ENCODE measurements around the gene ADAMTS6. TPM values are rescaled to one million over a fixed set of nuclear protein-coding genes. Genes with fewer than 3 reads are reported as not detected.

Gene ADAMTS6
- polyA plus RNA-seq, 1 donor, result 2.3 TPM

DNA sequence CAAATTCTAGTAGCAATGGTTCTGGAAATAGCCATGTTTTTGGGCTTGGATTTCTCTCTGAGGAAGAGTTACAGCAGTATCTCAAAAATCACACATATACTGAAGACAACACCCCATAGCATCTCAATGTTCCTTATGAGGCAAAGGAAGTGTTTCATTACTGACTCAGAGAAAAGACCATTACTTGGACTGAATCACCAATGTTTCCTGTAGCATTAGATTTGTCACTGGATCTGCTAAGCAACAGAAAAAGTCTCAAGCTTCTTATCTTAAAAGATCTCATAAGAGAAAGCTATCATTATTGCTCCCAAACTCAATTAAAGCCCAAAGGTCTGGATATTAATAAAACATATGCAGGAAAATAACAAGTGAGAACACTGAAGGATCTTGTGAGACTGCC is 272.4 kb downstream of the ADAMTS6 start:
- DNase-seq, result no peak

DNA sequence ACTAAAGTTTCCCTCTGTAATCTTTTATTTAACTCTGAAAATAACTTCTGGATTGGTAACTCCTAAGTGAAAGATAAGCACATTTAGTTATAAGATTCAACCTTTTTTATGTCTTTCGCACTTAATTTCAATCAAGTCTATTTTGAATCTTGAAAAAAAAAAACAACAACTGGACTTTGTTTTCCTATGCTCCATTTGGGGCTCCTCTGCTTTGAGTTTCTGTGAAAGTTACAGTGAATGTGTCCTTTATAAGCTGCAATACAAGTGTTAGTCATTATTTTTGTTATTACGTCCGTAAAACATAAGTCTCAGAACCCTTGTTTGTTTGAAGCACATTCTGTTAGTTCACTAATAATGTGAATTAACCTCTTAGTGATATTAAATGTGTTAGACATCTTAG is 276.8 kb downstream of the ADAMTS6 start:
- no peaks in the 10 kb centered on the region for H3K9me3 ChIP-seq (ENCODE audit: control insufficient read depth, low read depth, low read length)
- no peaks in the 10 kb centered on the region for H3K36me3 ChIP-seq (ENCODE audit: control insufficient read depth, insufficient read depth, low read length)
- H3K4me1 ChIP-seq (ENCODE audit: control insufficient read depth, insufficient read depth, low read length), result no peaks in the 10 kb centered on the region
- DNase-seq, result no peak
- H3K27ac ChIP-seq (ENCODE audit: low read length), result no peak overlapping the region
- no peak overlapping the region for H3K4me3 ChIP-seq (ENCODE audit: low read length)
- H3K27me3 ChIP-seq (ENCODE audit: control insufficient read depth, insufficient read depth, low read length), result no peaks in the 10 kb centered on the region
- WGBS (ENCODE audit: insufficient coverage, low lambda C conversion rate), result 79% methylated on average over 3 of the region's 3 CpGs

More for the DNA sequence above, 272.4 kb downstream of the ADAMTS6 start:
- Histone ChIP-seq H3K36me3 (ENCODE audit: control insufficient read depth, insufficient read depth, low read length) (no peaks in the 10 kb centered on the region), H3K27me3 (ENCODE audit: control insufficient read depth, insufficient read depth, low read length) (no peaks in the 10 kb centered on the region), H3K4me1 (ENCODE audit: control insufficient read depth, insufficient read depth, low read length) (no peaks in the 10 kb centered on the region), H3K27ac (ENCODE audit: low read length) (no peak overlapping the region), H3K4me3 (ENCODE audit: low read length) (no peak overlapping the region), H3K9me3 (ENCODE audit: control insufficient read depth, low read depth, low read length) (no peaks in the 10 kb centered on the region)

DNA sequence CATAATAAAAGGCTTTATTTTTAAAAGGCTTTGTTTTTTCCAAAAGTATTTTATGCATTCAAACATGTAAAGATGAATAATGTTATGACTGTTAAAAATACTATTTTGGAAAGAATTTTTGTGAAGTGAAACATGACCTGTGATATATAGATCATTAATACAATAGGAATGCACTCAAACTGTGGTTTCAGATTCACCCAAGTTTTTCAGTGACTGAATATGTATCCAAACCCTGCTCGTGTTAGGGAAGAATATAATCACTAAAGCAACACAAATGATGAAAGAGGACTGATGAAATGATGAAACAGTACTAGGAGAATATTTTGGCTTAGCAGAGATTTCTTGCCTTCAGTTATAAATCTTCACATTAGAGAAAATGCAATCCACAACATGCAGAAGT is 278.0 kb downstream of the ADAMTS6 start:
- no peak for DNase-seq
- no peaks in the 10 kb centered on the region for H3K4me1 ChIP-seq (ENCODE audit: control insufficient read depth, insufficient read depth, low read length)
- H3K36me3 ChIP-seq (ENCODE audit: control insufficient read depth, insufficient read depth, low read length), result no peaks in the 10 kb centered on the region
- H3K4me3 ChIP-seq (ENCODE audit: low read length), result no peak overlapping the region
- no peaks in the 10 kb centered on the region for H3K27me3 ChIP-seq (ENCODE audit: control insufficient read depth, insufficient read depth, low read length)
- 50% methylated on average over 1 of the region's 1 CpG for WGBS (ENCODE audit: insufficient coverage, low lambda C conversion rate)
- no peak overlapping the region for H3K27ac ChIP-seq (ENCODE audit: low read length)
- no peaks in the 10 kb centered on the region for H3K9me3 ChIP-seq (ENCODE audit: control insufficient read depth, low read depth, low read length)

DNA sequence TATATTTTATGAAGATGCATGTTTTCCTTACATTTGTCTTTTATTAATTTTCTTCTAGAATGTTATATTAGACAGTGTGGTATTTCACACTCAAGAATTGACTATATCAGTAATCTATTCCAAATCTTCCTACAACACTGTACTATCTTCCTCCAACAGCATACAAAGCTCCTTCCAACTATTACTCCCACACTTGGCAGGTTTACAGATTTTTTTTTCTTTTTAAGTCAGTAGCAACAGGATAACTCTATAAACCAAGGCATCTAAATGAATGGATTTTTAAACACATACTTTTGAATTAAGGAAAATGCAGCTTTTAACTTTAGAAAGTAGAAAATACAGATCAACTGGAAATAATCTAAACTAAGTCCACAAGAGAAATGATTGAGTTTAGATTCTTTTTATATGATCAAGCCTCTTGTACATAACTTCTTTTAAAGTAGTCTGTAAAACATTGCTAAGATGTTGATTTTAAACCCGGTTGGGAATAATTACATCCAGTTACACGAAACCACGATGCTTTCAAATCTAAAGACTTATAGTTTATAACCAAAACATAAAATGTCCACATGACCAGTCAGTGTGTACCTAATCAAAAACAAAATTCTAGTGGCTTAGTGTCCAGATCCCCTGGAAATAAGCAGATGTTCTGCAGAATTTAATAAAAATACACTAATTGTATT is 281.6 kb downstream of the ADAMTS6 start:
- Histone ChIP-seq H3K9me3 (ENCODE audit: control insufficient read depth, low read depth, low read length) (no peaks in the 10 kb centered on the region), H3K27me3 (ENCODE audit: control insufficient read depth, insufficient read depth, low read length) (no peaks in the 10 kb centered on the region), H3K4me1 (ENCODE audit: control insufficient read depth, insufficient read depth, low read length) (no peaks in the 10 kb centered on the region), H3K36me3 (ENCODE audit: control insufficient read depth, insufficient read depth, low read length) (no peaks in the 10 kb centered on the region), H3K27ac (ENCODE audit: low read length) (no peak overlapping the region), H3K4me3 (ENCODE audit: low read length) (no peak overlapping the region)
- WGBS (ENCODE audit: insufficient coverage, low lambda C conversion rate), result no CpG with 5 or more reads among the region's 3 CpGs
- DNase-seq, result no peak

- H3K36me3 ChIP-seq (ENCODE audit: control insufficient read depth, insufficient read depth, low read length), result no peaks in the 10 kb centered on the region
- WGBS (ENCODE audit: insufficient coverage, low lambda C conversion rate), result no CpG with 5 or more reads among the region's 3 CpGs
- no peaks in the 10 kb centered on the region for H3K9me3 ChIP-seq (ENCODE audit: control insufficient read depth, low read depth, low read length)
Observed at GRCh38 chr5:65198456-65199120, 283.1 kb downstream of the ADAMTS6 start.

GRCh38 chr5:65197531-65198455 is 283.9 kb downstream of the ADAMTS6 start:
- no peaks in the 10 kb centered on the region for H3K27me3 ChIP-seq (ENCODE audit: control insufficient read depth, insufficient read depth, low read length)
- H3K9me3 ChIP-seq (ENCODE audit: control insufficient read depth, low read depth, low read length), result no peaks in the 10 kb centered on the region
- WGBS (ENCODE audit: insufficient coverage, low lambda C conversion rate), result 57% methylated on average over 1 of the region's 5 CpGs
- H3K27ac ChIP-seq (ENCODE audit: low read length), result no peak overlapping the region
- no peaks in the 10 kb centered on the region for H3K4me1 ChIP-seq (ENCODE audit: control insufficient read depth, insufficient read depth, low read length)
- H3K4me3 ChIP-seq (ENCODE audit: low read length), result no peak overlapping the region
- H3K36me3 ChIP-seq (ENCODE audit: control insufficient read depth, insufficient read depth, low read length), result no peaks in the 10 kb centered on the region
- no peak for DNase-seq

More at GRCh38 chr5:65198456-65199120, 283.1 kb downstream of the ADAMTS6 start:
- Histone ChIP-seq H3K27ac (ENCODE audit: low read length) (no peak overlapping the region), H3K4me1 (ENCODE audit: control insufficient read depth, insufficient read depth, low read length) (no peaks in the 10 kb centered on the region), H3K4me3 (ENCODE audit: low read length) (no peak overlapping the region), H3K27me3 (ENCODE audit: control insufficient read depth, insufficient read depth, low read length) (no peaks in the 10 kb centered on the region)
- DNase-seq, result no peak

- 100% methylated on average over 1 of the region's 2 CpGs for WGBS (ENCODE audit: insufficient coverage, low lambda C conversion rate)
- Histone ChIP-seq H3K36me3 (ENCODE audit: control insufficient read depth, insufficient read depth, low read length) (no peaks in the 10 kb centered on the region), H3K9me3 (ENCODE audit: control insufficient read depth, low read depth, low read length) (no peaks in the 10 kb centered on the region), H3K4me3 (ENCODE audit: low read length) (no peak overlapping the region), H3K27ac (ENCODE audit: low read length) (no peak overlapping the region), H3K4me1 (ENCODE audit: control insufficient read depth, insufficient read depth, low read length) (no peaks in the 10 kb centered on the region), H3K27me3 (ENCODE audit: control insufficient read depth, insufficient read depth, low read length) (no peaks in the 10 kb centered on the region)
- DNase-seq, result no peak
Observed at GRCh38 chr5:65194871-65195270, 286.8 kb downstream of the ADAMTS6 start.

- no peak for DNase-seq
- no peak overlapping the region for H3K4me3 ChIP-seq (ENCODE audit: low read length)
- H3K27ac ChIP-seq (ENCODE audit: low read length), result no peak overlapping the region
- no peaks in the 10 kb centered on the region for H3K36me3 ChIP-seq (ENCODE audit: control insufficient read depth, insufficient read depth, low read length)
- 57% methylated on average over 1 of the region's 1 CpG for WGBS (ENCODE audit: insufficient coverage, low lambda C conversion rate)
- H3K4me1 ChIP-seq (ENCODE audit: control insufficient read depth, insufficient read depth, low read length), result no peaks in the 10 kb centered on the region
- no peaks in the 10 kb centered on the region for H3K9me3 ChIP-seq (ENCODE audit: control insufficient read depth, low read depth, low read length)
- no peaks in the 10 kb centered on the region for H3K27me3 ChIP-seq (ENCODE audit: control insufficient read depth, insufficient read depth, low read length)
Observed at GRCh38 chr5:65192331-65192730, 289.4 kb downstream of the ADAMTS6 start.

DNA sequence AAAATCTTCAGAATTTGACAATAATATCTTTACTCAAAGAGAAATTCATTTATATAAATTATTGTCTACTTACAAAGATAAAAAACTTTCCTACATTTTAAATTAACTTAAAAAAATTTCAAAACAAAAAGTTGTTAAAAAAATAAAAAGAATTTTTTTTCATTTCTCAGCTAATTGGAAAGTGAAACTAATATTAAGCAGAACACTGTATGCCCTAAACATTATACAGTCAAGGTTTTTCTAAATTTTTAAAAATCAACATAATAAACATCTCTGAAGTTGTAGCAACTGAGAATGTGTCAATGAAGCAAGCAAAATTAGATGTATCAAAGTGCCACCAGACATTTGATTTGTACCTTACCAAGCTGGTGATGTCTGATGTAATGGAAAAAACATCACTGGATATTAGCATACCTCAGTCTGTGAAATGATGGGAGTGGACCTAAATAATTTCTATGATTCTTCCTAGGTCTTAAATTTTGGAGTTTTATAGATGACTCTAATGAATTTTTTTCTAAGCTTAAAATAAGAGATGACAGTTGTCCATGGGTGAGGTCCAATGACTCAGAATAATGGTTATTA is 290.1 kb downstream of the ADAMTS6 start:
- no peaks in the 10 kb centered on the region for H3K27me3 ChIP-seq (ENCODE audit: control insufficient read depth, insufficient read depth, low read length)
- H3K36me3 ChIP-seq (ENCODE audit: control insufficient read depth, insufficient read depth, low read length), result no peaks in the 10 kb centered on the region
- DNase-seq, result no peak
- H3K27ac ChIP-seq (ENCODE audit: low read length), result no peak overlapping the region
- H3K4me3 ChIP-seq (ENCODE audit: low read length), result no peak overlapping the region
- H3K9me3 ChIP-seq (ENCODE audit: control insufficient read depth, low read depth, low read length), result no peaks in the 10 kb centered on the region
- no peaks in the 10 kb centered on the region for H3K4me1 ChIP-seq (ENCODE audit: control insufficient read depth, insufficient read depth, low read length)

DNA sequence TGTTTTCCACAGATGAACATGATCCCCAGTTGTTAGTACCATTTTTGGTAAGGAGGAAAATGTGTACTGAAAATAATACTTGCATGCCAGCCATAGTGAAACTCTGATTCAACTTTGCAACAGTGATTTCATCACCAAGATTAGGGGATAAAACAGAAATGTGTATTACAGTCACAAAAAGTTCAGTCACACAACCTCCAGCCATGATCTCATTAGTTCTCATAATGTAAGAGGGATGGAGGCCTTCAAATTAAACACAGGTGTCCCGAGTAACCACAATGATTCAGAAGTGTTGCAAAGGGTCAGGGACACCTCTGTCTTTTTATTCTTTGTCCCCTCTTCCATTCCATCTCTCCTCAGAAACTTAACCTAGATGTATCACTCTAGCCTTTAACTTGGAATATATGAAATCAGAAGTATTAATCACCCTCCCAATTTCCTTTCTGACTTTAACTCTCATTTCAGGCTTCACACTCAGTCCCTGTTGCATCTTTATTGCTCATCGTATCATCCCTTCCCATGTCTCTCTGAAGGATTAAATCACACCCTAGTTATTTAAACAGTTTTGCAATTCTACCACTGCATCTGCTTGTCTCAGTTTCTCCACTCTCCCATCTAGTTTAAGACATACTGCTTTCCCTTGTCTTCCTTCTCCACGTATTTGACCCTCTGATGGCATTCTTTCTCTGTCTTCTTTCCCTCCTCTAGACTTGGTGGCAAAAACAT is 291.2 kb downstream of the ADAMTS6 start:
- Histone ChIP-seq H3K9me3 (ENCODE audit: control insufficient read depth, low read depth, low read length) (no peaks in the 10 kb centered on the region), H3K27ac (ENCODE audit: low read length) (no peak overlapping the region), H3K4me3 (ENCODE audit: low read length) (no peak overlapping the region), H3K4me1 (ENCODE audit: control insufficient read depth, insufficient read depth, low read length) (no peaks in the 10 kb centered on the region), H3K27me3 (ENCODE audit: control insufficient read depth, insufficient read depth, low read length) (no peaks in the 10 kb centered on the region), H3K36me3 (ENCODE audit: control insufficient read depth, insufficient read depth, low read length) (no peaks in the 10 kb centered on the region)
- 100% methylated on average over 1 of the region's 3 CpGs for WGBS (ENCODE audit: insufficient coverage, low lambda C conversion rate)
- DNase-seq, result no peak
